Lung (tissue), 12 donors: ENCODE data around the gene SIL1. TPM values are rescaled to one million over a fixed set of nuclear protein-coding genes. Genes with fewer than 3 reads are reported as not detected.
"Not testable (repeated sequence)": the region's sequence is repeated elsewhere in the genome, so short reads cannot be mapped to it uniquely, and the experiment has no call there.

Source experiments
- ATAC-seq: fragments of 200-7000 bp; cut with Tn5 transposase; one replicate; pipeline ENCODE4 v1.9.1; 2020; ENCODE audit warnings: moderate number of reproducible peaks; ENCODE audit not compliant: insufficient read depth, low FRiP score
- DNase-seq, 3 donors: peaks; one replicate each; pipeline ENCODE4 v3.0.0-alpha.2; 2013 to 2017
- H3K27ac ChIP-seq, 2 donors: one replicate each; pipeline ENCODE4 v1.5.1; 2013; ENCODE audit warnings: mild to moderate bottlenecking in 2 of 2, moderate library complexity in 2 of 2, control low read depth in 1 of 2, inconsistent platforms in 1 of 2, low read depth in 1 of 2, low read length in 1 of 2
- H3K27me3 ChIP-seq, 3 donors: one replicate each; pipeline ENCODE4 v1.5.1; 2013; ENCODE audit warnings: low read length in 2 of 3; ENCODE audit not compliant: control insufficient read depth in 3 of 3, insufficient read depth in 3 of 3
- H3K36me3 ChIP-seq, 4 donors: one replicate each; pipeline ENCODE4 v1.5.1; 2013; ENCODE audit warnings: low read length in 4 of 4, mild to moderate bottlenecking in 1 of 4, moderate library complexity in 1 of 4; ENCODE audit not compliant: control insufficient read depth in 4 of 4, insufficient read depth in 4 of 4
- H3K4me1 ChIP-seq, 5 donors: one replicate each; pipeline ENCODE4 v1.5.1; 2013; ENCODE audit warnings: low read length in 5 of 5, mild to moderate bottlenecking in 2 of 5, moderate library complexity in 1 of 5; ENCODE audit not compliant: control insufficient read depth in 5 of 5, insufficient read depth in 5 of 5
- H3K4me3 ChIP-seq: one replicate; pipeline ENCODE4 v1.5.1; 2013; ENCODE audit warnings: mild to moderate bottlenecking, control low read depth, moderate library complexity
- H3K9ac ChIP-seq, 2 donors: one replicate each; pipeline ENCODE4 v1.5.1; 2013; ENCODE audit warnings: low read length in 2 of 2, control low read depth in 1 of 2; ENCODE audit not compliant: insufficient read depth in 1 of 2
- H3K9me3 ChIP-seq, 4 donors: one replicate each; pipeline ENCODE4 v1.5.1; 2013; ENCODE audit warnings: low read length in 3 of 4, mild to moderate bottlenecking in 1 of 4, moderate library complexity in 1 of 4; ENCODE audit not compliant: control insufficient read depth in 4 of 4, insufficient read depth in 3 of 4
- CTCF ChIP-seq: IDR thresholded peaks from 2 replicates; pipeline ENCODE4 v1.5.1; 2012; ENCODE audit warnings: mild to moderate bottlenecking; ENCODE audit errors: control extremely low read depth, extremely low read depth
- WGBS, 2 donors: extraction: QIAGEN DNeasy Blood & Tissue Kit; methylation state at CpG; one replicate each; pipeline ENCODE4 v1.1.7; 2013; 5-methylcytosine and 5-hydroxymethylcytosine counted together
- polyA plus RNA-seq, 2 donors: library from polyadenylated mRNA; stranded (reverse); fragments of 200-250 nt; gene quantifications; one replicate each; pipeline ENCODE4 v1.2.1, GENCODE V29; 2013
- total RNA-seq, 2 donors: library from RNA; depleted of rRNA in 1 of 2; stranded (reverse); fragments of >200 nt in 1 of 2; gene quantifications; one replicate each; pipeline ENCODE4 v1.2.1, GENCODE V29; 2014 to 2021
- donor health status: control.
- donor health status: control.
- donor health status: Bipolar disorder and iron deficiency.
- donor health status: healthy.
- donor health status: DM: yes; HTN: yes; CAD: no.

The SIL1 gene
- total and polyA plus RNA-seq, 4 donors = 38.5 to 109 (median 78.4) TPM

GRCh38 chr5:138925090-138925635, 273.0 kb downstream of the SIL1 start:
- H3K27me3 ChIP-seq = no peaks in the 10 kb centered on the region
- H3K4me1 ChIP-seq = peaks cover 0 to 10% (median 4%) of the 10 kb centered on the region in 5 donors
- DNase-seq = no peak
- WGBS, 2 donors = 93 to 97% methylated on average over 12 of the region's 12 CpGs
- no peak for TF ChIP-seq CTCF
- no peak overlapping the region for H3K27ac ChIP-seq
- H3K36me3 ChIP-seq = peaks cover 11 to 47% (median 37%) of the 10 kb centered on the region in 4 donors
- H3K9ac ChIP-seq = no peak overlapping the region
- no peaks in the 10 kb centered on the region for H3K9me3 ChIP-seq
- H3K4me3 ChIP-seq = no peak overlapping the region
- no peak for ATAC-seq

- ATAC-seq (no peak), DNase-seq (no peak)
- no peak overlapping the region for H3K4me3 ChIP-seq
- peaks cover 0 to 3% (median 0%) of the 10 kb centered on the region in 5 donors for H3K4me1 ChIP-seq
- H3K27ac ChIP-seq = no peak overlapping the region
- no peaks in the 10 kb centered on the region for H3K27me3 ChIP-seq
- peaks cover 14 to 41% (median 34%) of the 10 kb centered on the region in 4 donors for H3K36me3 ChIP-seq
- H3K9ac ChIP-seq = no peak overlapping the region
- 92 to 96% methylated on average over 2 of the region's 2 CpGs for WGBS, 2 donors
- no peaks in the 10 kb centered on the region for H3K9me3 ChIP-seq
- TF ChIP-seq CTCF = no peak
Measured at GRCh38 chr5:138922494-138922893, 275.7 kb downstream of the SIL1 start.

GRCh38 chr5:138921362-138921761, 276.8 kb downstream of the SIL1 start:
- ATAC-seq, H3K27ac ChIP-seq, H3K9me3 ChIP-seq, H3K4me1 ChIP-seq, H3K4me3 ChIP-seq, H3K9ac ChIP-seq, H3K27me3 ChIP-seq, DNase-seq: not testable (repeated sequence)
- H3K36me3 ChIP-seq = peaks cover 14 to 35% (median 31%) of the 10 kb centered on the region in 4 donors
- WGBS, 2 donors = 80 to 92% methylated on average over 2 of the region's 2 CpGs

GRCh38 chr5:138920181-138920580, 278.0 kb downstream of the SIL1 start:
- ATAC-seq = no peak
- 85 to 93% methylated on average over 8 of the region's 8 CpGs for WGBS, 2 donors
- H3K36me3 ChIP-seq = peaks cover 11 to 27% (median 23%) of the 10 kb centered on the region in 4 donors
- no peak for TF ChIP-seq CTCF
- no peak overlapping the region for H3K27ac ChIP-seq
- peaks cover 0 to 3% (median 0%) of the 10 kb centered on the region in 5 donors for H3K4me1 ChIP-seq
- H3K27me3 ChIP-seq = no peaks in the 10 kb centered on the region
- DNase-seq = no peak
- no peaks in the 10 kb centered on the region for H3K9me3 ChIP-seq
- no peak overlapping the region for H3K9ac ChIP-seq
- H3K4me3 ChIP-seq = no peak overlapping the region
